SK-N-SH treated with all-trans-retinoic acid at 6 μM for 48 hours (cell line): Measurements from ENCODE around the gene HTT.

Experiments used
- ATAC-seq: fragments of 200-7000 bp; cut with Tn5 transposase; 3 replicates; pipeline ENCODE4 v1.9.1; 2020; ENCODE audit warnings: mild to moderate bottlenecking, moderate library complexity
- ARNTL ChIP-seq: fragments of 450-650 bp; formaldehyde crosslinking; IDR thresholded peaks from 2 replicates; pipeline ENCODE4 v1.5.0; 2020; ENCODE audit warnings: low read depth, mild to moderate bottlenecking, moderate library complexity, borderline replicate concordance
- ESRRG ChIP-seq: fragments of 250-450 bp; sonication (Bioruptor Pico); IDR thresholded peaks from 2 replicates; pipeline ENCODE4 v1.6.1; 2021; ENCODE audit warnings: mild to moderate bottlenecking
- GLIS3 ChIP-seq: fragments of 250-450 bp; sonication (Bioruptor Pico); IDR thresholded peaks from 2 replicates; pipeline ENCODE4 v1.5.0; 2020; ENCODE audit warnings: mild to moderate bottlenecking, moderate library complexity
- ISL1 ChIP-seq: fragments of 250-450 bp; sonication (Bioruptor Pico); IDR thresholded peaks from 2 replicates; pipeline ENCODE4 v2.1.2; 2022; ENCODE audit warnings: mild to moderate bottlenecking, moderate library complexity
- OSR1 ChIP-seq: fragments of 250-450 bp; sonication (Bioruptor Pico); IDR thresholded peaks from 2 replicates; pipeline ENCODE4 v1.8.0; 2022; ENCODE audit warnings: moderate library complexity, mild to moderate bottlenecking, inconsistent platforms
- PPARA ChIP-seq: fragments of 250-450 bp; sonication (Bioruptor Pico); IDR thresholded peaks from 2 replicates; pipeline ENCODE4 v1.5.0; 2020; ENCODE audit warnings: mild to moderate bottlenecking, borderline replicate concordance
- SNAI2 ChIP-seq: fragments of 250-450 bp; sonication (Bioruptor Pico); IDR thresholded peaks from 2 replicates; pipeline ENCODE4 v1.5.0; 2020; ENCODE audit warnings: mild to moderate bottlenecking, moderate library complexity
- TCF4 ChIP-seq: fragments of 250-450 bp; sonication (Bioruptor Pico); IDR thresholded peaks from 2 replicates; pipeline ENCODE4 v1.8.0; 2021; ENCODE audit warnings: mild to moderate bottlenecking, moderate library complexity, borderline replicate concordance
- TOX ChIP-seq: fragments of 250-450 bp; sonication (Bioruptor Pico); IDR thresholded peaks from 2 replicates; pipeline ENCODE4 v1.8.0; 2021; ENCODE audit warnings: mild to moderate bottlenecking, moderate library complexity, borderline replicate concordance
- ZC3H10 ChIP-seq: fragments of 250-450 bp; sonication (Bioruptor Pico); IDR thresholded peaks from 2 replicates; pipeline ENCODE4 v1.5.1; 2021; ENCODE audit warnings: mild to moderate bottlenecking, moderate library complexity
- ZFP3 ChIP-seq: fragments of 250-450 bp; sonication (Bioruptor Pico); IDR thresholded peaks from 2 replicates; pipeline ENCODE4 v1.5.0; 2020; ENCODE audit warnings: mild to moderate bottlenecking, moderate library complexity
- ZFP30 ChIP-seq: fragments of 450-650 bp; formaldehyde crosslinking; IDR thresholded peaks from 2 replicates; pipeline ENCODE4 v1.5.0; 2022; ENCODE audit warnings: mild to moderate bottlenecking, moderate library complexity
- ZNF70 ChIP-seq: fragments of 450-650 bp; formaldehyde crosslinking; IDR thresholded peaks from 2 replicates; pipeline ENCODE4 v1.5.0; 2020; ENCODE audit warnings: mild to moderate bottlenecking, moderate library complexity
- TF ChIP-seq, protein P1 (sequence below): fragments of 250-450 bp; sonication (Bioruptor Pico); IDR thresholded peaks from 2 replicates; pipeline ENCODE4 v1.5.0; 2020; ENCODE audit warnings: mild to moderate bottlenecking, moderate library complexity
- TF ChIP-seq, protein P2 (sequence below): fragments of 250-450 bp; sonication (Bioruptor Pico); IDR thresholded peaks from 2 replicates; pipeline ENCODE4 v1.5.1; 2021; ENCODE audit warnings: mild to moderate bottlenecking, moderate library complexity
- TF ChIP-seq, protein P3 (sequence below): fragments of 250-450 bp; sonication (Bioruptor Pico); IDR thresholded peaks from 2 replicates; pipeline ENCODE4 v1.8.0; 2021; ENCODE audit warnings: low read depth, mild to moderate bottlenecking, moderate library complexity, borderline replicate concordance
- TF ChIP-seq, protein P4 (sequence below): fragments of 250-450 bp; sonication (Bioruptor Pico); IDR thresholded peaks from 2 replicates; pipeline ENCODE4 v1.5.1; 2020; ENCODE audit warnings: low read depth, mild to moderate bottlenecking, moderate library complexity

HTT gene

DNA sequence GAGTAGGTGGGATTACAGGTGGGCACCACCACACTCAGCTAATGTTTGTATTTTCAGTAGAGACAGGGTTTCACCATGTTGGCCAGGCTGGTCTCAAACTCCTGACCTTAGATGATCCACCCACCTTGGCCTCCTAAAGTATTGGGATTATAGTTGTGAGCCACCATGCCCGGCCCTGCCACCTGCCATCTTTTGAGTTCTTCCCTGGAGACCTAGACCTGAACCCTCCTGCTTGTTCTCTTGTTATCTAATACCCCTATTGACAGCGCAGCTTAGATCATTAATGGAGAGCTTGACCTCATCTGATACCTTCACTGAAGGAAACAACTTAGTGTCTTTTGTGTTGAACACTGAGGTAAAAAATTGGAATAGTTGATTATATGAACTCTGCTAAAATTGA, 53.6 kb downstream of the HTT start:
- TF ChIP-seq ISL1 (no peak), ESRRG (CRISPR knock-in tag) (no peak), ZFP30 (no peak)
- TF ChIP-seq, protein P1, sequence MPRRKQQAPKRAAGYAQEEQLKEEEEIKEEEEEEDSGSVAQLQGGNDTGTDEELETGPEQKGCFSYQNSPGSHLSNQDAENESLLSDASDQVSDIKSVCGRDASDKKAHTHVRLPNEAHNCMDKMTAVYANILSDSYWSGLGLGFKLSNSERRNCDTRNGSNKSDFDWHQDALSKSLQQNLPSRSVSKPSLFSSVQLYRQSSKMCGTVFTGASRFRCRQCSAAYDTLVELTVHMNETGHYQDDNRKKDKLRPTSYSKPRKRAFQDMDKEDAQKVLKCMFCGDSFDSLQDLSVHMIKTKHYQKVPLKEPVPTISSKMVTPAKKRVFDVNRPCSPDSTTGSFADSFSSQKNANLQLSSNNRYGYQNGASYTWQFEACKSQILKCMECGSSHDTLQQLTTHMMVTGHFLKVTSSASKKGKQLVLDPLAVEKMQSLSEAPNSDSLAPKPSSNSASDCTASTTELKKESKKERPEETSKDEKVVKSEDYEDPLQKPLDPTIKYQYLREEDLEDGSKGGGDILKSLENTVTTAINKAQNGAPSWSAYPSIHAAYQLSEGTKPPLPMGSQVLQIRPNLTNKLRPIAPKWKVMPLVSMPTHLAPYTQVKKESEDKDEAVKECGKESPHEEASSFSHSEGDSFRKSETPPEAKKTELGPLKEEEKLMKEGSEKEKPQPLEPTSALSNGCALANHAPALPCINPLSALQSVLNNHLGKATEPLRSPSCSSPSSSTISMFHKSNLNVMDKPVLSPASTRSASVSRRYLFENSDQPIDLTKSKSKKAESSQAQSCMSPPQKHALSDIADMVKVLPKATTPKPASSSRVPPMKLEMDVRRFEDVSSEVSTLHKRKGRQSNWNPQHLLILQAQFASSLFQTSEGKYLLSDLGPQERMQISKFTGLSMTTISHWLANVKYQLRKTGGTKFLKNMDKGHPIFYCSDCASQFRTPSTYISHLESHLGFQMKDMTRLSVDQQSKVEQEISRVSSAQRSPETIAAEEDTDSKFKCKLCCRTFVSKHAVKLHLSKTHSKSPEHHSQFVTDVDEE (CRISPR knock-in tag) = no peak
- TF ChIP-seq, protein P2, sequence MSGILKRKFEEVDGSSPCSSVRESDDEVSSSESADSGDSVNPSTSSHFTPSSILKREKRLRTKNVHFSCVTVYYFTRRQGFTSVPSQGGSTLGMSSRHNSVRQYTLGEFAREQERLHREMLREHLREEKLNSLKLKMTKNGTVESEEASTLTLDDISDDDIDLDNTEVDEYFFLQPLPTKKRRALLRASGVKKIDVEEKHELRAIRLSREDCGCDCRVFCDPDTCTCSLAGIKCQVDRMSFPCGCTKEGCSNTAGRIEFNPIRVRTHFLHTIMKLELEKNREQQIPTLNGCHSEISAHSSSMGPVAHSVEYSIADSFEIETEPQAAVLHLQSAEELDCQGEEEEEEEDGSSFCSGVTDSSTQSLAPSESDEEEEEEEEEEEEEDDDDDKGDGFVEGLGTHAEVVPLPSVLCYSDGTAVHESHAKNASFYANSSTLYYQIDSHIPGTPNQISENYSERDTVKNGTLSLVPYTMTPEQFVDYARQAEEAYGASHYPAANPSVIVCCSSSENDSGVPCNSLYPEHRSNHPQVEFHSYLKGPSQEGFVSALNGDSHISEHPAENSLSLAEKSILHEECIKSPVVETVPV (CRISPR knock-in tag) = no peak
- TF ChIP-seq, all 23 proteins: peak for 0
- ATAC-seq = no peak

DNA sequence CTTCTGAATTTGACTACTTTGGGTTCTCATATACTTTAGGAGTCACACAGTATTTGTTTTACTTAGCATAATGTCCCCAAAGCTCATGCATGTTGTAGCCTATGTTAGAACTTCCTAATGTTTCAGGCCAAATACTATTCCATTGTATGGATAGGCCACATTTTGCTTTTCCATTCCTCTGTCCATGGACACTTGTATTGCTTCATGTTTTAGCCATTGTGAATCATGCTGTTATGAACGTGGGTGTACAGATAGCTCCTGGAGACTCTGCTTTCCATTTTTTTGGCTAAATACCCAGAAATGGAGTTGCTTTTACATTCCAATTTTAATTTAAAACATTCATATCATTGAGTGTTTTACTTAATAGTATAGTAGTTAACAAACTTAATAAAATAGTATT, 54.5 kb downstream of the HTT start:
- ATAC-seq = no peak
- no peak for TF ChIP-seq ISL1
- no peak for TF ChIP-seq ZFP3 (CRISPR knock-in tag)
- no peak for TF ChIP-seq ARNTL
- TF ChIP-seq TOX (CRISPR knock-in tag) = no peak
- TF ChIP-seq ZC3H10 (CRISPR knock-in tag) = no peak
- TF ChIP-seq, protein P2 (CRISPR knock-in tag) = no peak

DNA sequence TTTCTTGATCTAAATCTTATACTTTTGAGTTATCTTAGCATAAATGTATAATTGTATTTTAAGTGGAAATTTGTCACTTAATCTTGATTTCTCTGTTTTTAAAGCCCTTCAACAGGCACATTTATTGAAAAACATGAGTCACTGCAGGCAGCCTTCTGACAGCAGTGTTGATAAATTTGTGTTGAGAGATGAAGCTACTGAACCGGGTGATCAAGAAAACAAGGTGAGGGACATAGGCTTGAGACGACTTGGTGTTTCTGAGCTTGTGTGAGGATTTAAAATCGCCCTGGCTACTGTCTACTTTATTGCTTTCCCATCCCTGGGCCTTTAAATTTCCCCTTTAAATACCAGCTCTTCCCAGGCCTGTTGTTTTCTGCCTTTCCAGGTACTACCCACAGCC, 55.7 kb downstream of the HTT start:
- ATAC-seq = no peak
- TF ChIP-seq ARNTL (no peak), TOX (CRISPR knock-in tag) (no peak), TCF4 (no peak), GLIS3 (no peak), ZNF70 (no peak), SNAI2 (no peak), ESRRG (CRISPR knock-in tag) (no peak)
- TF ChIP-seq, protein P3, sequence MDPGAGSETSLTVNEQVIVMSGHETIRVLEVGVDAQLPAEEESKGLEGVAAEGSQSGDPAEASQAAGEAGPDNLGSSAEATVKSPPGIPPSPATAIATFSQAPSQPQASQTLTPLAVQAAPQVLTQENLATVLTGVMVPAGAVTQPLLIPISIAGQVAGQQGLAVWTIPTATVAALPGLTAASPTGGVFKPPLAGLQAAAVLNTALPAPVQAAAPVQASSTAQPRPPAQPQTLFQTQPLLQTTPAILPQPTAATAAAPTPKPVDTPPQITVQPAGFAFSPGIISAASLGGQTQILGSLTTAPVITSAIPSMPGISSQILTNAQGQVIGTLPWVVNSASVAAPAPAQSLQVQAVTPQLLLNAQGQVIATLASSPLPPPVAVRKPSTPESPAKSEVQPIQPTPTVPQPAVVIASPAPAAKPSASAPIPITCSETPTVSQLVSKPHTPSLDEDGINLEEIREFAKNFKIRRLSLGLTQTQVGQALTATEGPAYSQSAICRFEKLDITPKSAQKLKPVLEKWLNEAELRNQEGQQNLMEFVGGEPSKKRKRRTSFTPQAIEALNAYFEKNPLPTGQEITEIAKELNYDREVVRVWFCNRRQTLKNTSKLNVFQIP (CRISPR knock-in tag) = no peak
- TF ChIP-seq, protein P2 (CRISPR knock-in tag) = no peak
- TF ChIP-seq, protein P4, sequence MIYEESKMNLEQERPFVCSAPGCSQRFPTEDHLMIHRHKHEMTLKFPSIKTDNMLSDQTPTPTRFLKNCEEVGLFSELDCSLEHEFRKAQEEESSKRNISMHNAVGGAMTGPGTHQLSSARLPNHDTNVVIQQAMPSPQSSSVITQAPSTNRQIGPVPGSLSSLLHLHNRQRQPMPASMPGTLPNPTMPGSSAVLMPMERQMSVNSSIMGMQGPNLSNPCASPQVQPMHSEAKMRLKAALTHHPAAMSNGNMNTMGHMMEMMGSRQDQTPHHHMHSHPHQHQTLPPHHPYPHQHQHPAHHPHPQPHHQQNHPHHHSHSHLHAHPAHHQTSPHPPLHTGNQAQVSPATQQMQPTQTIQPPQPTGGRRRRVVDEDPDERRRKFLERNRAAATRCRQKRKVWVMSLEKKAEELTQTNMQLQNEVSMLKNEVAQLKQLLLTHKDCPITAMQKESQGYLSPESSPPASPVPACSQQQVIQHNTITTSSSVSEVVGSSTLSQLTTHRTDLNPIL (CRISPR knock-in tag) = no peak

DNA sequence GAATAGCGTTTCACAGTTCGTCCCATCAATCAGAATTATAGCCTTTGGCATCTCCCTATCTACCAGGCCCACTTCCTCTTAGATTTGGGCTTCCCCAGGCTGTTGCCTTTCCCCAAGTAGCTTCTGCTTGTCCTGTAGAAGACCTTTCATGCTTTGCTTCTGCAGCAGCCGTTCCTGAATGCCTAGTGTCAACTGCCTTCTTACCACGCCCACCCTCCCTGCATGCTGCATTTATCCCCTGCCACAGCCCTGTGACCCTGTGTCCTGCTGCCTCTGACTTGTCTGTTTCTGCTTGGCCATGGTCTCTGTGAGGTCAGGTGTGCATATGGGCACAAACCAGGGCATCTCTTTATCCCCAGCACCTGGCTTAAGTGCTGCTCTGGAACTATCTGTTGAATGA, 56.3 kb downstream of the HTT start:
- TF ChIP-seq GLIS3 (no peak), OSR1 (CRISPR knock-in tag) (no peak), PPARA (no peak), ZNF70 (no peak), ZFP3 (CRISPR knock-in tag) (no peak), ARNTL (no peak), ESRRG (CRISPR knock-in tag) (no peak), ZFP30 (no peak)
- TF ChIP-seq, all 23 proteins: peak for 0
- ATAC-seq = no peak
